Sigmoid colon (tissue), 4 donors: ENCODE results near the gene RASGRP3.

Experiments used
- CTCF ChIP-seq, 4 experiments: fragments of 450-650 bp in 3 of 4; fragments of 200-600 bp in 1 of 4; IDR thresholded peaks; one replicate each; pipeline ENCODE4 v1.5.1; 2016 to 2019; ENCODE audit warnings: antibody characterized with exemption in 4 of 4, mild to moderate bottlenecking in 3 of 4, moderate library complexity in 2 of 4
- POLR2A ChIP-seq, 2 donors: fragments of 450-650 bp; IDR thresholded peaks; one replicate each; pipeline ENCODE4 v1.6.1; 2016; ENCODE audit warnings: antibody characterized with exemption in 2 of 2, mild to moderate bottlenecking in 2 of 2, moderate library complexity in 2 of 2
- POLR2AphosphoS5 ChIP-seq, 4 donors: sonication (generic); formaldehyde crosslinking; IDR thresholded peaks; one replicate each; pipeline ENCODE4 v1.6.1; 2017; ENCODE audit warnings: antibody characterized with exemption in 4 of 4

DNA sequence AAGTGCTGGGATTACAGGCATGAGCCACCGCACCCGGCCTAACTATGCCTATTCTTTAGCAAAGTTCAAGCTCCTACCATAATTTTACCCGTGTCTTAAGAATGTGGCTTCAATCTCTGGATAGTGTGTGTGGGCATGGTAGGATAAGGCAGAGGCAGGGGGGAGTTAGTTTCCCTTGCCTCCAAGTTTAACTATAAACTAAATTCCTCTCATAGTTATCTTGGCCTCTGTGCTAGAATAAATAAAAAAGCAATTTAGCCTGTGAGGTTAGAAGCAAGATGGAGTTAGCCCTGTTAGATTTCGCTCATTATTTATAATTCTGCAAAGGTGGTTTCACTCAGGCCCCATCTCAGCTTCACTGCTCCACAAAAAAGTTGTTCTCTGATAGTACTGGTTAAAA is 129.7 kb downstream of the RASGRP3 start:
- TF ChIP-seq CTCF (IDR thresholded peaks at IDR 0.05), result no peak
- TF ChIP-seq POLR2A (IDR thresholded peaks at IDR 0.05), result no peak
- TF ChIP-seq POLR2AphosphoS5 (IDR thresholded peaks at IDR 0.05), result no peak
